Measurements from ENCODE around the gene CHCHD3.

- TF ChIP-seq CTCF (IDR thresholded peaks at IDR 0.05) (no peak), EZH2phosphoT487 (IDR thresholded peaks at IDR 0.05) (no peak), EZH2 (IDR thresholded peaks at IDR 0.05) (no peak)
Measured at GRCh38 chr7:132915647-132916046, 166.2 kb downstream of the CHCHD3 start.
